Right lobe of liver (tissue), 6 donors: ENCODE measurements around the gene LRRC56. TPM values are rescaled to one million over a fixed set of nuclear protein-coding genes. Genes with fewer than 3 reads are reported as not detected.

ENCODE experiments used
- ATAC-seq, 4 donors: fragments of 200-7000 bp; cut with Tn5 transposase; one replicate each; pipeline ENCODE4 v1.9.1; 2020; ENCODE audit warnings: mild to moderate bottlenecking in 4 of 4, moderate library complexity in 4 of 4
- DNase-seq, 3 donors: peaks; one replicate each; pipeline ENCODE4 v3.0.0-alpha.2; 2020
- H3K27ac ChIP-seq, 3 donors: fragments of 200-600 bp; one replicate each; pipeline ENCODE4 v1.8.0; 2022
- H3K27me3 ChIP-seq, 2 donors: fragments of 200-600 bp; one replicate each; pipeline ENCODE4 v1.8.0; 2022
- H3K36me3 ChIP-seq, 4 donors: fragments of 200-600 bp; sonication (generic) in 1 of 4; one replicate each; pipeline versions ENCODE4 v1.5.1 to v1.8.0; 2017 to 2022; ENCODE audit warnings: control low read depth in 1 of 4
- H3K4me1 ChIP-seq, 4 donors: fragments of 200-600 bp; sonication (generic) in 1 of 4; one replicate each; pipeline versions ENCODE4 v1.5.1 to v1.8.0; 2017 to 2022; ENCODE audit warnings: control low read depth in 1 of 4
- H3K4me3 ChIP-seq, 3 donors: fragments of 200-600 bp; one replicate each; pipeline ENCODE4 v1.8.0; 2022
- H3K9me3 ChIP-seq, 4 donors: fragments of 200-600 bp; sonication (generic) in 1 of 4; one replicate each; pipeline versions ENCODE4 v1.5.1 to v1.8.0; 2017 to 2022; ENCODE audit warnings: control low read depth in 1 of 4
- POLR2A ChIP-seq: fragments of 450-650 bp; IDR thresholded peaks from one replicate; pipeline ENCODE4 v1.6.1; 2017; ENCODE audit warnings: antibody characterized with exemption, mild to moderate bottlenecking
- WGBS: methylation state at CpG from one replicate; pipeline ENCODE4 v1.1.6; 2018; ENCODE audit warnings: low coverage, low lambda C conversion rate; ENCODE audit not compliant: insufficient coverage; ENCODE audit errors: missing lambda C conversion rate; 5-methylcytosine and 5-hydroxymethylcytosine counted together
- intact Hi-C, 2 donors: fragments of 100-400 bp; cut with DNase I; formaldehyde crosslinking; loops; one replicate each; pipeline versions ENCODE4 v1.11.2 to v1.14.1; 2022
- microRNA counts: library from miRNA; unstranded; fragments of <30 nt; microRNA quantifications from one replicate; lab custom pipeline; 2016
- microRNA-seq, 2 donors: library from miRNA; unstranded; fragments of <30 nt; microRNA quantifications; one replicate each; pipeline ENCODE4, GENCODE V29; 2019 to 2020
- small RNA-seq, 2 experiments: library from RNA; depleted of rRNA; stranded (forward); fragments of <200 nt; gene quantifications; one replicate each; pipeline ENCODE3, GENCODE V24; 2016
- total RNA-seq, 6 experiments: library from RNA; depleted of rRNA in 2 of 6; stranded (reverse); fragments of >200 nt in 2 of 6; fragmentation: NEBNext Ultra II Directional in 3 of 6; extraction: Animal tissue kit (Norgen Biotek cat#: 25700) in 3 of 6; gene quantifications; one replicate each; pipeline versions ENCODE4 v1.1.0 to v1.2.4, GENCODE V29; 2016 to 2023
- TF ChIP-seq, protein P1 (sequence below), 4 donors: fragments of 200-600 bp in 3 of 4; fragments of 450-650 bp in 1 of 4; IDR thresholded peaks; one replicate each; pipeline versions ENCODE4 v1.5.1 to v1.8.0; 2016 to 2022; ENCODE audit warnings: antibody characterized with exemption in 4 of 4, mild to moderate bottlenecking in 2 of 4
- donor health status: DM: no; HTN: yes; CAD: no.
- donor health status: DM: no; HTN: no; CAD: no.
- donor health status: DM: no; HTN: no; CAD: no.
- donor health status: DM: no; HTN: yes; CAD: no.
- donor health status: DM: no; HTN: yes; CAD: no.

Gene LRRC56
- total RNA-seq, 6 experiments from 2014 or later: 0.12 to 1.1 (median 0.71) TPM; not detected in 1

GRCh38 chr11:603154-603553, 65.8 kb downstream of the LRRC56 start:
- TF ChIP-seq, protein P1, sequence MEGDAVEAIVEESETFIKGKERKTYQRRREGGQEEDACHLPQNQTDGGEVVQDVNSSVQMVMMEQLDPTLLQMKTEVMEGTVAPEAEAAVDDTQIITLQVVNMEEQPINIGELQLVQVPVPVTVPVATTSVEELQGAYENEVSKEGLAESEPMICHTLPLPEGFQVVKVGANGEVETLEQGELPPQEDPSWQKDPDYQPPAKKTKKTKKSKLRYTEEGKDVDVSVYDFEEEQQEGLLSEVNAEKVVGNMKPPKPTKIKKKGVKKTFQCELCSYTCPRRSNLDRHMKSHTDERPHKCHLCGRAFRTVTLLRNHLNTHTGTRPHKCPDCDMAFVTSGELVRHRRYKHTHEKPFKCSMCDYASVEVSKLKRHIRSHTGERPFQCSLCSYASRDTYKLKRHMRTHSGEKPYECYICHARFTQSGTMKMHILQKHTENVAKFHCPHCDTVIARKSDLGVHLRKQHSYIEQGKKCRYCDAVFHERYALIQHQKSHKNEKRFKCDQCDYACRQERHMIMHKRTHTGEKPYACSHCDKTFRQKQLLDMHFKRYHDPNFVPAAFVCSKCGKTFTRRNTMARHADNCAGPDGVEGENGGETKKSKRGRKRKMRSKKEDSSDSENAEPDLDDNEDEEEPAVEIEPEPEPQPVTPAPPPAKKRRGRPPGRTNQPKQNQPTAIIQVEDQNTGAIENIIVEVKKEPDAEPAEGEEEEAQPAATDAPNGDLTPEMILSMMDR (IDR thresholded peaks at IDR 0.05): no peak
- no peak for TF ChIP-seq POLR2A
- H3K36me3 ChIP-seq: peaks cover 0 to 90% (median 53%) of the 10 kb centered on the region in 4 donors
- H3K27ac ChIP-seq: no peak overlapping the region
- DNase-seq (no peak), ATAC-seq (peak in 3 of 4 donors; percentile 4 to 48 (median 10))
- 67% methylated on average over 11 of the region's 13 CpGs for WGBS
- intact Hi-C loops: no loop called here
- H3K4me1 ChIP-seq: peaks cover 0 to 24% (median 12%) of the 10 kb centered on the region in 4 donors
- H3K27me3 ChIP-seq: no peaks in the 10 kb centered on the region
- H3K9me3 ChIP-seq: no peaks in the 10 kb centered on the region
- H3K4me3 ChIP-seq: no peak overlapping the region

MicroRNAs within 50 kb of the gene (microRNA counts, 767-probe panel; counts per million panel counts)
- microRNA hsa-miR-210 (lab: Ali Mortazavi, UCI): 237 counts per million

Small RNAs within 50 kb of the gene (microRNA-seq; reads per million reads assigned to microRNA genes)
- gene MIR210: 252 to 336 reads per million in 2 donors

Small RNAs within 50 kb of the gene (small RNA-seq; reads per million reads assigned to genes)
- 16.2 to 16.4 reads per million in 2 experiments for gene MIR210

Other genes with a start within 250 kb of the LRRC56 start
- gene PGGHG, start 248.4 kb upstream of the LRRC56 start, total RNA-seq: 100 to 1,000 TPM in 1 of 6 experiments, 10 to 100 TPM in 4, 1 to 10 TPM in 1; 7.7 to 110 (median 13.8) TPM
- not detected for gene IFITM5, start 238.0 kb upstream of the LRRC56 start, total RNA-seq
- gene IFITM2, start 229.7 kb upstream of the LRRC56 start, total RNA-seq: 100 to 1,000 TPM; 157 to 624 (median 390) TPM
- 100 to 1,000 TPM in 2 of 6 experiments, 10 to 100 TPM in 4; 15.7 to 159 (median 72.5) TPM for gene IFITM1, start 223.5 kb upstream of the LRRC56 start, total RNA-seq
- gene IFITM3, start 216.7 kb upstream of the LRRC56 start, total RNA-seq: 1,000 to 10,000 TPM in 1 of 6 experiments, 100 to 1,000 TPM in 5; 445 to 1,124 (median 694) TPM
- under 1 TPM in 2 of 6 experiments, not detected in 4; 0.05 to 0.07 TPM for gene B4GALNT4, start 168.0 kb upstream of the LRRC56 start, total RNA-seq
- 1 to 10 TPM in 1 of 6 experiments, under 1 TPM in 2, not detected in 3; 0.43 to 1.5 (median 0.47) TPM for gene PKP3, start 143.3 kb upstream of the LRRC56 start, total RNA-seq
- 100 to 1,000 TPM in 2 of 6 experiments, 10 to 100 TPM in 4; 48.2 to 133 (median 66.3) TPM for gene SIGIRR, start 122.5 kb upstream of the LRRC56 start, total RNA-seq
- gene ANO9, start 95.5 kb upstream of the LRRC56 start, total RNA-seq: 1 to 10 TPM in 1 of 6 experiments, under 1 TPM in 4, not detected in 1; 0.09 to 1.0 (median 0.28) TPM
- gene PTDSS2, start 87.2 kb upstream of the LRRC56 start, total RNA-seq: 10 to 100 TPM in 4 of 6 experiments, 1 to 10 TPM in 2; 8.4 to 21.9 (median 11.4) TPM
- 100 to 1,000 TPM in 2 of 6 experiments, 10 to 100 TPM in 4; 66.4 to 135 (median 76.2) TPM for gene RNH1, start 30.3 kb upstream of the LRRC56 start, total RNA-seq
- 10 to 100 TPM in 5 of 6 experiments, 1 to 10 TPM in 1; 7.6 to 20.9 (median 14.8) TPM for gene HRAS, start 2.0 kb upstream of the LRRC56 start, total RNA-seq
- 10 to 100 TPM in 1 of 6 experiments, 1 to 10 TPM in 5; 4.7 to 14.7 (median 7.9) TPM for gene LMNTD2, start 23.2 kb downstream of the LRRC56 start, total RNA-seq
- 10 to 100 TPM; 20.5 to 61.1 (median 39.5) TPM for gene RASSF7, start 23.4 kb downstream of the LRRC56 start, total RNA-seq
- gene PHRF1, start 38.9 kb downstream of the LRRC56 start, total RNA-seq: 10 to 100 TPM; 15.4 to 21.9 (median 20.3) TPM
- gene IRF7, start 78.4 kb downstream of the LRRC56 start, total RNA-seq: 10 to 100 TPM; 27.3 to 72.8 (median 47.7) TPM
- 100 to 1,000 TPM in 2 of 6 experiments, 10 to 100 TPM in 4; 59.4 to 162 (median 80.7) TPM for gene CDHR5, start 87.4 kb downstream of the LRRC56 start, total RNA-seq
- not detected for gene SCT, start 89.7 kb downstream of the LRRC56 start, total RNA-seq
- under 1 TPM in 4 of 6 experiments, not detected in 2; 0.31 to 0.90 (median 0.41) TPM for gene DRD4, start 99.7 kb downstream of the LRRC56 start, total RNA-seq
- gene DEAF1, start 157.7 kb downstream of the LRRC56 start, total RNA-seq: 10 to 100 TPM; 11.3 to 17.9 (median 14.0) TPM
- gene TMEM80, start 158.3 kb downstream of the LRRC56 start, total RNA-seq: 10 to 100 TPM in 3 of 6 experiments, 1 to 10 TPM in 3; 6.9 to 15.5 (median 10.5) TPM
- 100 to 1,000 TPM in 5 of 6 experiments, 10 to 100 TPM in 1; 95.8 to 184 (median 120) TPM for gene EPS8L2, start 168.7 kb downstream of the LRRC56 start, total RNA-seq
- 100 to 1,000 TPM; 102 to 184 (median 150) TPM for gene TALDO1, start 209.9 kb downstream of the LRRC56 start, total RNA-seq
- gene GATD1, start 240.0 kb downstream of the LRRC56 start, total RNA-seq: 10 to 100 TPM; 15.8 to 31.9 (median 27.7) TPM